Skin of body (tissue), 2 donors: ENCODE data around the gene NCAN. TPM values are rescaled to one million over a fixed set of nuclear protein-coding genes. Genes with fewer than 3 reads are reported as not detected.
"Not testable (repeated sequence)": the region's sequence is repeated elsewhere in the genome, so short reads cannot be mapped to it uniquely, and the experiment has no call there.

Experiments used
- DNase-seq: peaks from one replicate; lab custom pipeline; 2025; lab: John Stamatoyannopoulos, UW
- total RNA-seq: library from RNA; depleted of rRNA; stranded (reverse); fragments of >200 nt; gene quantifications from one replicate; pipeline ENCODE4 v1.2.3, GENCODE V29; 2014

The NCAN gene
- total RNA-seq, 1 donor from 2014 or later = 0.49 TPM

DNA sequence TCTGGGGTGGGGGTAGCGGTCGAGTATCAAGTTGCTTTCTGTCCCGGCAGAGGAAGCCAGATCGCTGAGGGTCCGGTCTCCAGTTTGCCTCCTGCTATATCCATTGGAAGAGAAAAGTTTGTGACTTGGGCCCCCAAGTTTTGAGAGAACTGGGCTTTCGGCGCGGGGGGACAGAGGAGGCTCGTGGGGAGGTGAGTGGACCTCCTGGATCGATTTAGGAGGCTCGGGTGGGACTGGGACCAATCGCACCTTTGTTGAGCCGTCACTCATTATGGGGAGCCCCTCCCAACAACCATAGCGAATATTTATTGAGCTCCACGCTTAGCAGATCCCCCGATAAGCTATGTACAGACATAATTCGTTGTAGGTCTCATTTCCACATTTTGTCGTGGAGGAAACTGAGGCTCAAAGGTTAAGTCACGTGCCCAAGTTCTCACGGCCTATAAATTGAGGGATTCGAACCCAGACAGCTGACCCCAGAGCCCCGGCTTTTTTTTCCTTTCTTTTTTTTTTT is 18.8 kb upstream of the NCAN start:
- DNase-seq = peak; percentile 50

DNA sequence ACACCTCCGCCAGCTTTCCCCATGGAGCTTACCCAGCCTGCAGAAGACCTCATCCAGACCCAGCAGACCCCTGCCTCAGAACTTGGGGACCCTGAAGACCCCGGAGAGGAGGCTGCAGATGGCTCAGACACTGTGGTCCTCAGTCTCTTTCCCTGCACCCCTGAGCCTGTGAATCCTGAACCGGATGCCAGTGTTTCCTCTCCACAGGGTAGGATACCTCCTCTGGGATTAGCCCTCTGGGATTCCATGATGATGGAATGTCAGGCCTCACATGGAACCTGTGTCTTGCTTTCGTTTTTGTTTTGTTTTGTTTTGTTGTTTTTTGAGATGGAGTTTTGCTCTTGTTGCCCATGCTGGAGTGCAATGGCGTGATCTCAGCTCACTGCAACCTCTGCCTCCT is 17.8 kb upstream of the NCAN start:
- DNase-seq = no peak

DNA sequence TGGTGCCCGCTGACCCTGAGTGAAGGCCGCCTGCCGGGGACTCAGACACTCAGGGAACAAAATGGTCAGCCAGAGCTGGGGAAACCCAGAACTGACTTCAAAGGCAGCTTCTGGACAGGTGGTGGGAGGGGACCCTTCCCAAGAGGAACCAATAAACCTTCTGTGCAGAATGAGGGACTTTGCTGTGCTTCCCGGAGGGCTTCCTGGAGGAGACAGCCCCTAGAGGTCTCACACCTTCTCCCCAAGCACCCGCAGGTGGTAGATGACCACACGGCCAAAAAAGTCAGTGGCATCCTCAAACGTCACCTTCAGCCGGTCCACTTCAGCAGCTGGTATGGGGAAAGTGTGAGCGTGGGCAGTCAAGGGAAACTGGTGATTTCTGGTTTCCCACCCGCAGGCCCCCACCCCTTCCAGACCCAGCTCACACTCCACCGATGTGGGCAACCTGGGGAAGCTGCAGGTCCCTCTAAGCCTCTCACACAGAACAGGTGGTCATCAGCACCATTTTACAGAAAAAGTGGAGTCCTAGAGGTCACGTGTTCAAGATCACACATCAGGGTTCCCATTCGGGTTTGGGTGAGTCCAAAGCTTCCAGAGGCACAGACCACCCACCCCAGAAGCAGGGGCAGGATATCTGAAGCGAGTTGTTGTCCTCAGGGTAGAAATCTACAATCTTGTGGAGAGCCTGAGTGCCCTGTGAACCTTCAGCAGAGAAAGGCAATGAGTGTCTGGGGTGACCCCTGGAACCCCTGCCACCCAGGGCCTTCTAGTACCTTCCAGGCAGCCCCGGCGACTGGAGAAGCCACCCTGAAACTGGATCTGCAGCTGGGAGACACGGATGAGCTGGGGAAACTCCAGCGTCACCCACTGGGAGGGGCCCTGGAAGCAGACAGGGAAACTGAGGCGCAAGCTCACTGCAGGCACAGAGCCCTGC is 9.8 kb upstream of the NCAN start:
- DNase-seq = no peak

GRCh38 chr19:19202707-19203011 is 9.1 kb upstream of the NCAN start:
- DNase-seq = no peak

GRCh38 chr19:19203012-19203856 is 8.5 kb upstream of the NCAN start, which contains the start of gene NR2C2AP:
Gene NR2C2AP (minus strand): TSS chr19:19203414. CDS start chr19:19203060, 354 bp downstream.
- peak; percentile 81 for DNase-seq

- no peak for DNase-seq
Observed at GRCh38 chr19:19204181-19204580, 7.6 kb upstream of the NCAN start.

- no peak for DNase-seq
Observed at GRCh38 chr19:19205416-19206410, 6.0 kb upstream of the NCAN start.

DNA sequence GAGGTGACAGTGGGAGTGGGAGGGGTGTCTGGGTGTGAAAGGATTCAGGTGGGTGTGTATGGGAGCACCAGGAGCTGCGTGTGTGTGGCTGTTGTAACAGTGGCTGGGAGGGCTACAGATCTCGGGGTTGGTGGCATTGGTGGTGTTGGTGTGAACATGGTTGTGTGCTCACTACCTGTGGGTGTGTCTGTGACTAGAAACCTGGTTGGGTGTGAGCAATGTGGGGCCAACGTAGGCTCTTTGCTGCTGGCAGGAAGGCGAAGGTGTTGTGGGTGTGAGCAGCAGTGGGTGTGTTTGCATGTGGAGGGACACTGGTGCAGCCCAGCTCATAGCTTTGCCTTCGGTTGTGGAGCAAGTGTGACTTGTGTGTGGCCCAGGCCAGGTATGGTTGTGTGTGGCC is 4.8 kb upstream of the NCAN start:
- DNase-seq = no peak

- DNase-seq = no peak
Observed at GRCh38 chr19:19207637-19208572, 3.9 kb upstream of the NCAN start.

- no peak for DNase-seq
Observed at GRCh38 chr19:19209372-19209771, 2.4 kb upstream of the NCAN start.

DNA sequence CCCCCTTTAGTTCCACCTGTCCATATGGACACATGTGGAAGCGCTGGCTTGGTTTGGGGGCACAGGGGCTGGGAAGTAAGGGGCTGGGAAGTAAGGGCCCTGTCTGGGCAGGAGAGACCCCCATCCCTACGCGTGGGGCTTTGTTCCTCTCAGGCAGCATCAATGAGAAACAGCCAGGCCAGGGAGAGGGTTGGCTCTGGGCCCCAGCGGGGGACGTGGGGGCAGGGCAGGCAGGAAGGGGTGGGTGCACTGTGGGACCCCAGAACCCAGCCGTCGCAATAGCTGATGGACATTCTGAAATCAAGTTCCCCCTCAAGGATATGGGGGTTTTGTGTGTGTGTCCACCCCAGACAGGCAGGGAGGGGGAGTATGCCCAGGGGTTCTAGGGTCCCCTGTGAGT is 1.2 kb downstream of the NCAN start:
- DNase-seq = no peak

- no peak for DNase-seq
Observed at GRCh38 chr19:19213426-19214158, 1.8 kb downstream of the NCAN start.

- DNase-seq = no peak
Observed at GRCh38 chr19:19214159-19214490, 2.4 kb downstream of the NCAN start.

DNA sequence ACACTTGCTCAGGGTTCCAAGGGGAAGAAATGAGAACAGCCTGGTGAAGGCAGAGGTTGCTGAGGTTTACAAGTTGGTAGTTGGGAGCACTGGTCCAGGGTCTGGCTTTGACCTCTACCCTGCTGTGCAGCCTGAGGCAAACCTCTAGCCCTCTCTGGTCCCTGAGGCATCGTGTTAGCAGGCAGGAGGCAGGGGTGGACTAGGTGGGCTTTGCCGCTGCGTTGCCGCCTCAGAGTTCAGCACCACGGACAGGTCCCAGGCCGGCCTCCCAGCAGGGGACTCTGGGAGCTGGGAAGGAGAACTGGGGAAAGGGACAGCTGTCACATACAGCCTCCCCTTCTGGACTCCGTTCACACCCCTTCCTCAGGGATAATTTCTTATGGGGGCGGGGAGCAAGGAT is 3.1 kb downstream of the NCAN start:
- DNase-seq = no peak

- DNase-seq = no peak
Observed at GRCh38 chr19:19215792-19216191, 4.0 kb downstream of the NCAN start.

- no peak for DNase-seq
Observed at GRCh38 chr19:19217099-19217498, 5.3 kb downstream of the NCAN start.

- DNase-seq = no peak
Observed at GRCh38 chr19:19218911-19219310, 7.2 kb downstream of the NCAN start.

GRCh38 chr19:19221000-19221399 is 9.2 kb downstream of the NCAN start:
- not testable (repeated sequence) for DNase-seq

DNA sequence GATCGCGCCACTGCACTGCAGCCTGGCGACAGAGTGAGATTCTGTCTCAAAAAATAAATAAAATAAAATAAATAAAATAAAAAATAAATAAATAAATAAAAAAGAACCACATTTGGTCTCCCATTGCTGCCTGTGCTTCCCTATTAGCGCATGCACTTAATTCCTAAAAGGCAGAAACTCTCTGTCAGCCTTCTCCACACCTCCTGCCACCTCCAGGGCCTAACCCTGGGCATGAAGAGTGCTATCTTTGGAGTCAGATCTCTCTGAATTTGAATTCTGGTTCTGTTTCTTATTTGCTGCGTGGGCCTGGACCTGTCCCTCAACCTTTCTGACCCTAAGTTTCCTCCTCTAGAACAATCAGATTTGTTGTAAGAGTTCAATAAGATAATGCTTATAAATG is 11.3 kb downstream of the NCAN start:
- DNase-seq = no peak
